ENCODE data around the gene EIPR1. TPM values are rescaled to one million over a fixed set of nuclear protein-coding genes. Genes with fewer than 3 reads are reported as not detected.

Gene EIPR1
- total and polyA plus RNA-seq, 2 experiments from 2014 or later = 23.2 to 28.2 TPM

- H3K27ac ChIP-seq = no peak overlapping the region
- H3K36me3 ChIP-seq = no peaks in the 10 kb centered on the region
- no peak for DNase-seq (ENCODE audit: low read depth in 1 of 2, low spot score in 1 of 2)
- no peaks in the 10 kb centered on the region for H3K27me3 ChIP-seq
- TF ChIP-seq CTCF (IDR thresholded peaks at IDR 0.05; ENCODE audit: low read depth, low read length) = no peak
- no peak overlapping the region for H3K4me3 ChIP-seq
- H3K9me3 ChIP-seq (ENCODE audit: low read depth) = no peaks in the 10 kb centered on the region
- H3K4me1 ChIP-seq (ENCODE audit: low read depth) = peaks cover 11% of the 10 kb centered on the region
Measured at GRCh38 chr2:3305952-3306351, 71.7 kb downstream of the EIPR1 start.

GRCh38 chr2:3305431-3305830, 72.2 kb downstream of the EIPR1 start:
- H3K36me3 ChIP-seq = no peaks in the 10 kb centered on the region
- DNase-seq (ENCODE audit: low read depth in 1 of 2, low spot score in 1 of 2) = no peak
- TF ChIP-seq CTCF (IDR thresholded peaks at IDR 0.05; ENCODE audit: low read depth, low read length) = no peak
- H3K27ac ChIP-seq = no peak overlapping the region
- no peaks in the 10 kb centered on the region for H3K9me3 ChIP-seq (ENCODE audit: low read depth)
- H3K4me1 ChIP-seq (ENCODE audit: low read depth) = peaks cover 11% of the 10 kb centered on the region
- H3K27me3 ChIP-seq = no peaks in the 10 kb centered on the region
- H3K4me3 ChIP-seq = no peak overlapping the region

- Histone ChIP-seq H3K4me3 (no peak overlapping the region), H3K36me3 (no peaks in the 10 kb centered on the region), H3K27ac (peak overlapping the region; percentile 32), H3K4me1 (ENCODE audit: low read depth) (peaks cover 11% of the 10 kb centered on the region), H3K9me3 (ENCODE audit: low read depth) (no peaks in the 10 kb centered on the region), H3K27me3 (no peaks in the 10 kb centered on the region)
- TF ChIP-seq CTCF (IDR thresholded peaks at IDR 0.05; ENCODE audit: low read depth, low read length) = peak; percentile 96
- peak; percentile 89 to 91 for DNase-seq (ENCODE audit: low read depth in 1 of 2, low spot score in 1 of 2)
Measured at GRCh38 chr2:3303583-3304406, 73.8 kb downstream of the EIPR1 start.

GRCh38 chr2:3302751-3303582, 74.7 kb downstream of the EIPR1 start:
- Histone ChIP-seq H3K4me3 (no peak overlapping the region), H3K36me3 (no peaks in the 10 kb centered on the region), H3K27ac (peak overlapping the region; percentile 45), H3K9me3 (ENCODE audit: low read depth) (no peaks in the 10 kb centered on the region), H3K27me3 (no peaks in the 10 kb centered on the region), H3K4me1 (ENCODE audit: low read depth) (peaks cover 11% of the 10 kb centered on the region)
- DNase-seq (ENCODE audit: low read depth in 1 of 2, low spot score in 1 of 2) = no peak
- no peak for TF ChIP-seq CTCF (IDR thresholded peaks at IDR 0.05; ENCODE audit: low read depth, low read length)

GRCh38 chr2:3302421-3302750, 75.2 kb downstream of the EIPR1 start:
- Histone ChIP-seq H3K27me3 (no peaks in the 10 kb centered on the region), H3K9me3 (ENCODE audit: low read depth) (no peaks in the 10 kb centered on the region), H3K4me1 (ENCODE audit: low read depth) (peaks cover 11% of the 10 kb centered on the region), H3K27ac (peak overlapping the region; percentile 45), H3K36me3 (no peaks in the 10 kb centered on the region), H3K4me3 (no peak overlapping the region)
- TF ChIP-seq CTCF (IDR thresholded peaks at IDR 0.05; ENCODE audit: low read depth, low read length) = no peak
- no peak for DNase-seq (ENCODE audit: low read depth in 1 of 2, low spot score in 1 of 2)

All from cardiac muscle cell (in vitro differentiated cells and primary cell).